ENCODE results near the gene EYS.

EYS gene

DNA sequence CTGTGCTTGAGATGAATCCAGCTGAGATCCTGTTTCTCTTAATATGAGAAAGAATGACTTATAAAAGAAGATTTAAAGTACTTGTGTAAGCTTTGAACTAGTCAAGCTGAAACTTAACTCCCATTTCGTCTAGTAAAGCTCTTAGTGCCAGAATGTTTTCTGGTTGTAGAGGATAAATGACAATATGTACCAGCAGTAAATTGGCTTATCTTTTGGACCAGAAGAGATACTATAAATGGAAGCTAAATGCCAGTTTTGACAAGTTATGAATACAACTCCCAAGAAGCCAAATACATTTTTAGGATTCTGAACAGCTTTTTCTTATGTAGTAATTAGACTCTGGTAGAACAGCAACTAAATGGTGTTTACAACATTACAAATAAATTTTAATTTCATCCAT is 608.7 kb downstream of the EYS start:
- Histone ChIP-seq H3K36me3 (ENCODE audit: control insufficient read depth in 4 of 4, insufficient read depth in 4 of 4, low read length in 3 of 4) (no peaks in the 10 kb centered on the region), H3K27ac (ENCODE audit: insufficient read depth in 1 of 2, low read depth in 1 of 2, low read length in 2 of 2, poor library complexity in 1 of 2, severe bottlenecking in 2 of 2) (no peak overlapping the region), H3K4me3 (ENCODE audit: control insufficient read depth in 1 of 7, extremely low read depth in 1 of 7, insufficient read depth in 4 of 7, low read depth in 2 of 7, low read length in 6 of 7) (no peak overlapping the region), H3K4me1 (ENCODE audit: control extremely low read depth in 1 of 4, control insufficient read depth in 4 of 4, insufficient read depth in 4 of 4, low read length in 3 of 4) (no peaks in the 10 kb centered on the region), H3K9me3 (ENCODE audit: control extremely low read depth in 1 of 5, control insufficient read depth in 4 of 5, insufficient read depth in 2 of 5, low read depth in 1 of 5, low read length in 4 of 5) (no peaks in the 10 kb centered on the region), H3K27me3 (replicated peaks in 2 of 5; ENCODE audit: control insufficient read depth in 4 of 5, insufficient read depth in 5 of 5, low read length in 4 of 5) (no peaks in the 10 kb centered on the region)
- no peak for DNase-seq
- WGBS (ENCODE audit: insufficient coverage) = no CpG with 5 or more reads among the region's 1 CpG
- CTCF ChIA-PET = no interaction called here
- POLR2A ChIA-PET = no interaction called here

DNA sequence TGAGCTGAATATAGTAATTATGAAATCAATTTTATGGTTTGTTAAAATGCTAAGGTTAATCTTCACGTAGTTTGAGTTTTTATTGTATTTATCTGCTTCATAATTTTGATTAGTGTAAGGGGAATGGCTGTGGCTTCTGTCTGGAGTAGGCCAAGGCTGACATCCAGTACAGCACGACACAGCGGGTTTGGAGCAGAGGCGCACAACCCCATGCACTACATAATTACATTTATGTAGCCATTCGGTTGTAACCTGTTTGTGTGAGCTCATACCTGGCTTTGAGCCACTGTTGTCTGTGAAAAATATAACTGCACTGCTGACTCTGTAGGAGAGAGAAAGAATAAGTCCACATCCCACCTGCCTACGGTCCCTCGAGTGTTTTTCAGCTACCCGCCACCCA is 615.5 kb downstream of the EYS start:
- Histone ChIP-seq H3K9me3 (ENCODE audit: control extremely low read depth in 1 of 5, control insufficient read depth in 4 of 5, insufficient read depth in 2 of 5, low read depth in 1 of 5, low read length in 4 of 5) (peaks cover 0 to 7% (median 4%) of the 10 kb centered on the region in 5 experiments), H3K27me3 (replicated peaks in 2 of 5; ENCODE audit: control insufficient read depth in 4 of 5, insufficient read depth in 5 of 5, low read length in 4 of 5) (no peaks in the 10 kb centered on the region), H3K4me1 (ENCODE audit: control extremely low read depth in 1 of 4, control insufficient read depth in 4 of 4, insufficient read depth in 4 of 4, low read length in 3 of 4) (no peaks in the 10 kb centered on the region), H3K36me3 (ENCODE audit: control insufficient read depth in 4 of 4, insufficient read depth in 4 of 4, low read length in 3 of 4) (no peaks in the 10 kb centered on the region), H3K27ac (ENCODE audit: insufficient read depth in 1 of 2, low read depth in 1 of 2, low read length in 2 of 2, poor library complexity in 1 of 2, severe bottlenecking in 2 of 2) (no peak overlapping the region), H3K4me3 (ENCODE audit: control insufficient read depth in 1 of 7, extremely low read depth in 1 of 7, insufficient read depth in 4 of 7, low read depth in 2 of 7, low read length in 6 of 7) (no peak overlapping the region)
- ChIA-PET POLR2A (no interaction called here), CTCF (no interaction called here)
- 100% methylated on average over 4 of the region's 8 CpGs for WGBS (ENCODE audit: insufficient coverage)
- DNase-seq = no peak

DNA sequence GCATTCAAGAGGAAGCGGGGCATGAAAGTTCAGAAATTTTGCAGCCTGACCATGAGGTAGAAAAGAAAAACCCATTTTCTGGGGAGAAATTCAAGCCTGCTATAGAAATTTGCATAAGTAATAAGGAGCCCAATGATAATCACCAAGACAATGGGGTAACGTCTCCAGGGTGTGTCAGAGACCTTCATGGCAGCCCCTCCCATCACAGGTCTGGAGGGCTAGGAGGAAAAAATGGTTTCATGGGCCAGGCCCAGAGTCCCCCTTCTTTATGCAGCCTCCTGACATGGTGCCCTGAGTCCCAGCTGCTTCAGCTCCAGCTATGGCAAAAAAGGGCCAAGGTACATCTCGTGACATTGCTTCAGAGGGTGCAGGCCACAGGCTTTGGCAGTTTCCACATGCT is 618.5 kb downstream of the EYS start:
- 100% methylated on average over 3 of the region's 3 CpGs for WGBS (ENCODE audit: insufficient coverage)
- DNase-seq = no peak
- POLR2A ChIA-PET = no interaction called here
- H3K4me3 ChIP-seq (ENCODE audit: control insufficient read depth in 1 of 7, extremely low read depth in 1 of 7, insufficient read depth in 4 of 7, low read depth in 2 of 7, low read length in 6 of 7) = no peak overlapping the region
- no peaks in the 10 kb centered on the region for H3K36me3 ChIP-seq (ENCODE audit: control insufficient read depth in 4 of 4, insufficient read depth in 4 of 4, low read length in 3 of 4)
- H3K27ac ChIP-seq (ENCODE audit: insufficient read depth in 1 of 2, low read depth in 1 of 2, low read length in 2 of 2, poor library complexity in 1 of 2, severe bottlenecking in 2 of 2) = no peak overlapping the region
- CTCF ChIA-PET = no interaction called here
- H3K4me1 ChIP-seq (ENCODE audit: control extremely low read depth in 1 of 4, control insufficient read depth in 4 of 4, insufficient read depth in 4 of 4, low read length in 3 of 4) = no peaks in the 10 kb centered on the region
- no peaks in the 10 kb centered on the region for H3K27me3 ChIP-seq (replicated peaks in 2 of 5; ENCODE audit: control insufficient read depth in 4 of 5, insufficient read depth in 5 of 5, low read length in 4 of 5)
- H3K9me3 ChIP-seq (ENCODE audit: control extremely low read depth in 1 of 5, control insufficient read depth in 4 of 5, insufficient read depth in 2 of 5, low read depth in 1 of 5, low read length in 4 of 5) = peaks cover 0 to 7% (median 4%) of the 10 kb centered on the region in 5 experiments

DNA sequence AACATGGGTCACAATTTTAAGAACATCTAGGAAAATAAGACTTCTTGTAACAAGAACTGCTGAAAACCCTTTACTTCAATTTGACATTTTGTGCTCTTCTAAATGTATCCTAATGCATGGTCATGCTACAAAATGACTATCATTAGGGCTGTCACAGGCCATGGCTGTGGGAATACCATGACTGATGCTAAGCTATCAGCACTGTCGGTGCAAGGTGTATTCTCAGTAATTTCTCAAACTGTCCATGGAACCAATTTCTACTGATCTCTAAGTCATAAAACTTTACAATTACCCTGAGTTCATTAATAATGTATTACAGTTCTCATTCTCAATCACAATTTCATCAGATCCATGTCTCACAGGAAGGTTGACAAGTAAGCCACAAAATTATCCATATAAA is 625.3 kb downstream of the EYS start:
- 100% methylated on average over 1 of the region's 1 CpG for WGBS (ENCODE audit: insufficient coverage)
- no peaks in the 10 kb centered on the region for H3K36me3 ChIP-seq (ENCODE audit: control insufficient read depth in 4 of 4, insufficient read depth in 4 of 4, low read length in 3 of 4)
- H3K4me3 ChIP-seq (ENCODE audit: control insufficient read depth in 1 of 7, extremely low read depth in 1 of 7, insufficient read depth in 4 of 7, low read depth in 2 of 7, low read length in 6 of 7) = no peak overlapping the region
- H3K27me3 ChIP-seq (replicated peaks in 2 of 5; ENCODE audit: control insufficient read depth in 4 of 5, insufficient read depth in 5 of 5, low read length in 4 of 5) = no peaks in the 10 kb centered on the region
- DNase-seq = no peak
- CTCF ChIA-PET = no interaction called here
- H3K27ac ChIP-seq (ENCODE audit: insufficient read depth in 1 of 2, low read depth in 1 of 2, low read length in 2 of 2, poor library complexity in 1 of 2, severe bottlenecking in 2 of 2) = no peak overlapping the region
- no peaks in the 10 kb centered on the region for H3K9me3 ChIP-seq (ENCODE audit: control extremely low read depth in 1 of 5, control insufficient read depth in 4 of 5, insufficient read depth in 2 of 5, low read depth in 1 of 5, low read length in 4 of 5)
- no peaks in the 10 kb centered on the region for H3K4me1 ChIP-seq (ENCODE audit: control extremely low read depth in 1 of 4, control insufficient read depth in 4 of 4, insufficient read depth in 4 of 4, low read length in 3 of 4)
- POLR2A ChIA-PET = no interaction called here

DNA sequence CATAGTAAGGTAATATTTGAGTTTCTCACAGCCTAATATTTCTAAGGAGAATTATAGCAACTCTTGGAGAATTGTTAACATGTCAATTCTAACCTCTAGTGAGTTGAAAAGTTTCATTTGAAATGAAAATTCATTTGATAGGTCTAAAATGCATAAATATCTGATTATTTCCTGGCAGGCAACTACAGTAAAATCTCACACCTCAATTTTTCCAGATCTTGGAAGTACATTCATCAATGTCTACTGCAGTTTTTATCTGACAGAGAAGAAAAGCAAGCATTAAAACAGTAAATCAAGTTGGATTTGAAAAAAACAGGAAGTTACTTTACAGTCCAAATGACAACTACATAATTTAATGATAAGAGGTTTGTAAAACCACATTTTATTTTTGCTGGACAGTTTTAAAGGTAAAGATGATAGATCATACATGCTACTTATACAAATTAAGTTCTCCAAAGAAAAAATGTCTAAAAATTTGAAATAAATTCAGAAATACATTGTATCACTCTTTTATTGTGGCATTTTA is 631.3 kb downstream of the EYS start:
- no peak overlapping the region for H3K27ac ChIP-seq (ENCODE audit: insufficient read depth in 1 of 2, low read depth in 1 of 2, low read length in 2 of 2, poor library complexity in 1 of 2, severe bottlenecking in 2 of 2)
- peaks cover 0 to 8% (median 3%) of the 10 kb centered on the region in 4 experiments for H3K4me1 ChIP-seq (ENCODE audit: control extremely low read depth in 1 of 4, control insufficient read depth in 4 of 4, insufficient read depth in 4 of 4, low read length in 3 of 4)
- ChIA-PET POLR2A (no interaction called here), CTCF (no interaction called here)
- H3K27me3 ChIP-seq (replicated peaks in 2 of 5; ENCODE audit: control insufficient read depth in 4 of 5, insufficient read depth in 5 of 5, low read length in 4 of 5) = no peaks in the 10 kb centered on the region
- no peaks in the 10 kb centered on the region for H3K36me3 ChIP-seq (ENCODE audit: control insufficient read depth in 4 of 4, insufficient read depth in 4 of 4, low read length in 3 of 4)
- H3K4me3 ChIP-seq (ENCODE audit: control insufficient read depth in 1 of 7, extremely low read depth in 1 of 7, insufficient read depth in 4 of 7, low read depth in 2 of 7, low read length in 6 of 7) = no peak overlapping the region
- no peaks in the 10 kb centered on the region for H3K9me3 ChIP-seq (ENCODE audit: control extremely low read depth in 1 of 5, control insufficient read depth in 4 of 5, insufficient read depth in 2 of 5, low read depth in 1 of 5, low read length in 4 of 5)
- peak; percentile 4 to 66 (median 51) for DNase-seq

DNA sequence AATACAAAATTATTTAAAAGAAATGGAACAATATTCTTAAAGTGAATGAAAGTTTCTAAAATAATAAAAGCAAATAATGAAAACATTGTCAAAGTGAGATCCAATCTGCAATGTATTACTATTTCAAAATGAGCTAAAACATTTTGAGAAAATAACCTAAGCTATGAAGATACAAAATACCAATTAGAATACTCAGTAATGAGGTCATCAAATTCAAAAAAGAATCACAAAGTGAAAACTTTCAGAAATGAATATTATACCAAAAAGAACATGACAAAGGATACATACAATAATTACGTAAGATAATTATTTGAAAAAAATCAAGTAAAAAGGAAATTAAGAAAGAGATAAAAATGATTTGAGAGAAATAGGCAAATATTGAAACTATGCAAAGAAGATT is 634.5 kb downstream of the EYS start:
- Histone ChIP-seq H3K4me3 (ENCODE audit: control insufficient read depth in 1 of 7, extremely low read depth in 1 of 7, insufficient read depth in 4 of 7, low read depth in 2 of 7, low read length in 6 of 7) (no peak overlapping the region), H3K27ac (ENCODE audit: insufficient read depth in 1 of 2, low read depth in 1 of 2, low read length in 2 of 2, poor library complexity in 1 of 2, severe bottlenecking in 2 of 2) (no peak overlapping the region), H3K4me1 (ENCODE audit: control extremely low read depth in 1 of 4, control insufficient read depth in 4 of 4, insufficient read depth in 4 of 4, low read length in 3 of 4) (peaks cover 0 to 8% (median 3%) of the 10 kb centered on the region in 4 experiments), H3K9me3 (ENCODE audit: control extremely low read depth in 1 of 5, control insufficient read depth in 4 of 5, insufficient read depth in 2 of 5, low read depth in 1 of 5, low read length in 4 of 5) (no peaks in the 10 kb centered on the region), H3K27me3 (replicated peaks in 2 of 5; ENCODE audit: control insufficient read depth in 4 of 5, insufficient read depth in 5 of 5, low read length in 4 of 5) (no peaks in the 10 kb centered on the region), H3K36me3 (ENCODE audit: control insufficient read depth in 4 of 4, insufficient read depth in 4 of 4, low read length in 3 of 4) (no peaks in the 10 kb centered on the region)
- CTCF ChIA-PET = no interaction called here
- WGBS (ENCODE audit: insufficient coverage) = no CpG with 5 or more reads among the region's 1 CpG
- no peak for DNase-seq
- POLR2A ChIA-PET = no interaction called here

DNA sequence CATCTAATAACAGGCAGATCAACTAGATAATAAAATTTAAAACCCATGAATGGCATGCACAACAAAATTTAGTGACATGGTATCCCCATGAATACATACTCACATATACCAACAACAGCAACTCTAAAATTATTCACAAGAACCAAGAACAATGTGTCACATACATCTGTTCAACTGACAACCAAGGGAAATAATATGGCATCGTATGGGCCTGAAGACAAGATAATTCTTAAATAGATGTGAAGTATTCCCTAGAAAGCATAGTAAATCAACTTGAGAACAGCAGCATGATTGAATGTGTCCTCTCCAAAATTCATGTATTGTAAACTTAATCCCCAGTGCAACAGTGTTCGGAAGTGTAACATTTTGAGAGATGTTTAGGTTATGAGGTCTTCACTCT is 635.5 kb downstream of the EYS start:
- ChIA-PET POLR2A (no interaction called here), CTCF (no interaction called here)

More for the DNA sequence above, 635.5 kb downstream of the EYS start:
- no peak overlapping the region for H3K4me3 ChIP-seq (ENCODE audit: control insufficient read depth in 1 of 7, extremely low read depth in 1 of 7, insufficient read depth in 4 of 7, low read depth in 2 of 7, low read length in 6 of 7)
- H3K9me3 ChIP-seq (ENCODE audit: control extremely low read depth in 1 of 5, control insufficient read depth in 4 of 5, insufficient read depth in 2 of 5, low read depth in 1 of 5, low read length in 4 of 5) = no peaks in the 10 kb centered on the region
- no peaks in the 10 kb centered on the region for H3K36me3 ChIP-seq (ENCODE audit: control insufficient read depth in 4 of 4, insufficient read depth in 4 of 4, low read length in 3 of 4)
- no peak overlapping the region for H3K27ac ChIP-seq (ENCODE audit: insufficient read depth in 1 of 2, low read depth in 1 of 2, low read length in 2 of 2, poor library complexity in 1 of 2, severe bottlenecking in 2 of 2)
- peaks cover 0 to 8% (median 3%) of the 10 kb centered on the region in 4 experiments for H3K4me1 ChIP-seq (ENCODE audit: control extremely low read depth in 1 of 4, control insufficient read depth in 4 of 4, insufficient read depth in 4 of 4, low read length in 3 of 4)
- WGBS (ENCODE audit: insufficient coverage) = no CpG with 5 or more reads among the region's 2 CpGs
- no peak for DNase-seq
- no peaks in the 10 kb centered on the region for H3K27me3 ChIP-seq (replicated peaks in 2 of 5; ENCODE audit: control insufficient read depth in 4 of 5, insufficient read depth in 5 of 5, low read length in 4 of 5)
